ENCODE measurements around the gene KRTAP21-3. TPM values are rescaled to one million over a fixed set of nuclear protein-coding genes. Genes with fewer than 3 reads are reported as not detected.
A peak's percentile ranks its signal among the peaks of the same experiment; 100 is the strongest.

The KRTAP21-3 gene
- total RNA-seq, 1 donor from 2014 or later: not detected

GRCh38 chr21:30740462-30740861 is 21.9 kb upstream of the KRTAP21-3 start:
- no peaks in the 10 kb centered on the region for H3K9me3 ChIP-seq (replicated peaks)

DNA sequence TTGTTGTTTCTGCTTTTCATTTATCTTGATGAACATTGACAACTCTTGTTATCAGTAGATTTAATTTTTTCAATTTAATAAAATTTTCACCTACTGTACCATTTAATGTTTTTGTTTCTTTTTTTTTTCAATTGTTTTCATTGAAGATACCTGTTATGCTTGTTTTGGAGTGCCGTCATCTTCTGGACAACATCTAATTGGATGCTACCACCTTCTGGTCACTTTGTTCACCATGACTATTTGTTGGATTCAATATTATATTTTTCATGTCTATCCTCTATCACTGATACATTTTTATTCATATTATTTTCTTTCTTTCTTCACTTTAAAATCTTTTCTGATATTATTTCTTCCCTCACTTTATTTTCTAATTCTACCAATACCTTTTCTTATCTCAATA is 14.4 kb upstream of the KRTAP21-3 start:
- Histone ChIP-seq H3K36me3 (no peaks in the 10 kb centered on the region), H3K9me3 (replicated peaks) (peaks cover 5% of the 10 kb centered on the region), H3K27me3 (ENCODE audit: low read depth) (peaks cover 5% of the 10 kb centered on the region), H3K4me1 (no peaks in the 10 kb centered on the region), H3K27ac (replicated peaks) (no peak overlapping the region), H3K4me3 (no peak overlapping the region)
- no peak for DNase-seq
- intact Hi-C loops (cut with micrococcal nuclease): loop anchor here (5.0 kb wide), 1 partner anchor 291 kb away; the partner anchor contains the start of gene KRTAP15-1
- TF ChIP-seq CTCF (IDR thresholded peaks at IDR 0.05; ENCODE audit: borderline replicate concordance): peak; percentile 43

More at GRCh38 chr21:30740462-30740861, 21.9 kb upstream of the KRTAP21-3 start:
- H3K4me1 ChIP-seq: no peaks in the 10 kb centered on the region
- no peaks in the 10 kb centered on the region for H3K36me3 ChIP-seq
- no peak overlapping the region for H3K4me3 ChIP-seq
- H3K27ac ChIP-seq (replicated peaks): no peak overlapping the region
- intact Hi-C loops (cut with micrococcal nuclease): no loop called here
- no peak for TF ChIP-seq CTCF (IDR thresholded peaks at IDR 0.05; ENCODE audit: borderline replicate concordance)
- DNase-seq: no peak
- peaks cover 5% of the 10 kb centered on the region for H3K27me3 ChIP-seq (ENCODE audit: low read depth)

GRCh38 chr21:30726726-30727125 is 8.1 kb upstream of the KRTAP21-3 start:
- H3K4me3 ChIP-seq: no peak overlapping the region
- no peak for DNase-seq
- H3K36me3 ChIP-seq: no peaks in the 10 kb centered on the region
- no peaks in the 10 kb centered on the region for H3K4me1 ChIP-seq
- H3K9me3 ChIP-seq (replicated peaks): peaks cover 5% of the 10 kb centered on the region
- no peak for TF ChIP-seq CTCF (IDR thresholded peaks at IDR 0.05; ENCODE audit: borderline replicate concordance)
- H3K27me3 ChIP-seq (ENCODE audit: low read depth): no peaks in the 10 kb centered on the region
- intact Hi-C loops (cut with micrococcal nuclease): no loop called here
- no peak overlapping the region for H3K27ac ChIP-seq (replicated peaks)

DNA sequence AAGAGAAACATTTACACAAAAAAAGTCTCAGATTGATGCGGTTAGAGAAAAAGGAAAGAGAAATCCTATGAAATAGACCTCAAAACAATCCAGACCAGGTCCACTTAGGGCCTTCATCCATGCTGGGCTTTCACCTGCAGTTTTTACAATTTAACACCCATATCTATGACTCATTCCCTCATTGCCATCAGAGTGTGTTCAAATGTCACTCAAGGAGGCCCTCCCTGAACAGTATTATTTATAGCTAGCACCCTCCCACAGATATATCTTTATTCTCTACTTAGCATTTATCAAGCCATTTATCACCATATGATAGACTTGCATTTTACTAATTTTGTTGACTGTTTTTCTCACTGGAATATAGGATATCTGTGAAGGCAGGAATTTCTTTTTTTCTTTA is 824 bp upstream of the KRTAP21-3 start:
- Histone ChIP-seq H3K4me3 (no peak overlapping the region), H3K4me1 (no peaks in the 10 kb centered on the region), H3K27me3 (ENCODE audit: low read depth) (no peaks in the 10 kb centered on the region), H3K36me3 (no peaks in the 10 kb centered on the region), H3K9me3 (replicated peaks) (no peaks in the 10 kb centered on the region), H3K27ac (replicated peaks) (no peak overlapping the region)
- TF ChIP-seq CTCF (IDR thresholded peaks at IDR 0.05; ENCODE audit: borderline replicate concordance): no peak
- intact Hi-C loops (cut with micrococcal nuclease): no loop called here
- no peak for DNase-seq

DNA sequence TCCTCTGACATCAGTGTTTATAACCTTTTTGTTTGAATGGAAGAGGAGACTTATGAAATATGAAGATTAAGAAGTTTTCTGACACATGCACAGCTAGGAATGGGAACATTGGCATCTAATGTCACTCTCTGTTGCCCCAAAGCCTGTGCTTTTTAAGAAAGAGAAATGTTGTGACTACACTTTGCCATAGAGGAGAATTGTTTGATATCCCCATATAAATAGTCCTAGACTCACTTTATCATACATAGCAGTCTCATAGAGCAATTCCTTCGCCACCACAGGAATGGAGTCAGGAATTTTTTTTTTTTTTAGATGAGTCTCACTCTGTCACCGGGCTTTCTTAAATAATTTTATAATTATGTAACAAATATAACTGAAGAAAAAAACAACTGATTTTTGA is 1.5 kb downstream of the KRTAP21-3 start:
- DNase-seq: no peak
- no peak for TF ChIP-seq CTCF (IDR thresholded peaks at IDR 0.05; ENCODE audit: borderline replicate concordance)
- Histone ChIP-seq H3K27ac (replicated peaks) (no peak overlapping the region), H3K4me3 (no peak overlapping the region), H3K27me3 (ENCODE audit: low read depth) (no peaks in the 10 kb centered on the region), H3K36me3 (no peaks in the 10 kb centered on the region), H3K9me3 (replicated peaks) (peaks cover 19% of the 10 kb centered on the region), H3K4me1 (no peaks in the 10 kb centered on the region)
- intact Hi-C loops (cut with micrococcal nuclease): no loop called here

- Histone ChIP-seq H3K9me3 (replicated peaks) (peaks cover 25% of the 10 kb centered on the region), H3K27ac (replicated peaks) (no peak overlapping the region), H3K4me1 (no peaks in the 10 kb centered on the region), H3K27me3 (ENCODE audit: low read depth) (no peaks in the 10 kb centered on the region), H3K36me3 (no peaks in the 10 kb centered on the region), H3K4me3 (no peak overlapping the region)
- DNase-seq: no peak
- no peak for TF ChIP-seq CTCF (IDR thresholded peaks at IDR 0.05; ENCODE audit: borderline replicate concordance)
- intact Hi-C loops (cut with micrococcal nuclease): no loop called here
Measured at GRCh38 chr21:30714946-30715345, 3.6 kb downstream of the KRTAP21-3 start.
